Activated T-helper 1 cell treated with Interleukin-2 at 50 U/mL for 16 hours (primary cell): ENCODE data around the gene CPNE4.

ENCODE experiments used
- DNase-seq: peaks from one replicate; pipeline ENCODE4 v3.0.0-alpha.2; 2020; ENCODE audit warnings: low read depth

The CPNE4 gene

GRCh38 chr3:131596884-131597283, 437.9 kb downstream of the CPNE4 start:
- DNase-seq: no peak

DNA sequence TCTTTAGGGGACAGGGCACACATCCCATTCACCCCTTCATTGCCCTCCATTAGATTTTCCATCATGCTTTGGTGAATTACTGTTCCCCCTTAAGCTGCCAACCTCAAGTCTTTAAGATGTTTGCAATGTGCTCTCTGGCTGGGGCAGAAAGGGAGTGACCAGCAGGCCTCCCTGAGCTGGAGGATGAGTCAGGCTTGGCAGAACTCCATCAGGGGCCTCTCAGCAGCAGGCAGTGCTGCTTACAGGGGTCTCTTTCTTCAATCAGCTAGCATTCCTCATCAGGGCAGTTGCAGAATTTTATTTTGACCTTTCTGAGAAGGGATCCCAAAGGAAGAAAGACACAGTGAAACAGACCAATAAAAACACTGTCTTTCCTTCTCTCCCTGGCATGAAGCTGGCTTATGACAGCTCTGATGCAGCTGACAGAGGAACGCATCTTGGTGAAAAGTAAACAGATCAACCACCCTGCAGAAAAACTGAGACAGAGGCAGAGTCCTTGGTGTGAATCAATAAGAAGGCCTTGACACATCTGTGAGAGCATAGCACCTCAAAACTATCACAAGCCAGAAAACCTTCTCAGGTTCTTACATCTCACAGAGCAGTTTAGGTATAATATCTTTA, 443.3 kb downstream of the CPNE4 start:
- no peak for DNase-seq

DNA sequence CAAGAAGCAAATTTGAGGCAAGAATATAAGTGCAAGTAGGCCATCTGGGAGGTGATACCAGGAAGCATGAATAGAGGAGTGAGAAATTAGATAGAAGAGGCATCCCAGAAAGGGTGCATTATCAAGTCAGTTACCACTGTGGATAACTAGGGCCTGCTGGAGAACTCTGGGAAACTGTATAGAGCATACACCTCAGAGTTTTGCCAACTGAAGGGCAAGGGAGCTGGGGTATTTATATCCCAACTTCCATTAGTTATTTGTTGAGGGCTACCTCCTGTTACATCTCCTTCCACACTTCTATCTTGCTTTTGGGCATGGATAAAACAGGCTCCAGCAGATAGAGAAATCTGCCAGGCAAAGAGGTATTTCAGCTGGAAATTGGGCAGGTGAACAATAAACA, 448.5 kb downstream of the CPNE4 start:
- DNase-seq: no peak

- DNase-seq: no peak
Observed at GRCh38 chr3:131582438-131582837, 452.4 kb downstream of the CPNE4 start.

- no peak for DNase-seq
Observed at GRCh38 chr3:131568460-131568859, 466.4 kb downstream of the CPNE4 start.

DNA sequence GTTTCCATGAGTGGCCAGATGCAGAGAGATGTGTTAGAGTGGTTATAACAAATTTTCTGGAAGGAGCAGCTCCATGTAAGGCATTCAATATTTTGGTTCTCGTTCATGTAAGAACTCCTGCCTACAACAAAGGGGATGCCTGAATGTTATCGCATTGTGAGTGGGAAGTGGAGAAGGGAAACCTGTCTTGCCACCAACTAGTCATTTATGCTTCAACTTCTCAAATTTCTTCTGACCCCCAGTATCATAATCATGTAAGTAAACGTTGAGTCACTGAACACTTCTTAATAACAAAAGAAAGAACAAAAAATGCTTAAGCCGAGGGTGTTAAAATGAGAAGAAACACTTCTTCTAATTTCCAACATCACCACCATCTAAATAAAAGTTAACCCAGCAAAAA, 470.0 kb downstream of the CPNE4 start:
- no peak for DNase-seq

- DNase-seq: no peak
Observed at GRCh38 chr3:131561511-131561910, 473.3 kb downstream of the CPNE4 start.

- no peak for DNase-seq
Observed at GRCh38 chr3:131560795-131561194, 474.0 kb downstream of the CPNE4 start.

GRCh38 chr3:131555456-131555855, 479.4 kb downstream of the CPNE4 start:
- DNase-seq: no peak

GRCh38 chr3:131553495-131554247, 481.1 kb downstream of the CPNE4 start:
- DNase-seq: no peak

GRCh38 chr3:131551761-131552160, 483.1 kb downstream of the CPNE4 start:
- no peak for DNase-seq

GRCh38 chr3:131550562-131551465, 484.0 kb downstream of the CPNE4 start:
- DNase-seq: no peak

DNA sequence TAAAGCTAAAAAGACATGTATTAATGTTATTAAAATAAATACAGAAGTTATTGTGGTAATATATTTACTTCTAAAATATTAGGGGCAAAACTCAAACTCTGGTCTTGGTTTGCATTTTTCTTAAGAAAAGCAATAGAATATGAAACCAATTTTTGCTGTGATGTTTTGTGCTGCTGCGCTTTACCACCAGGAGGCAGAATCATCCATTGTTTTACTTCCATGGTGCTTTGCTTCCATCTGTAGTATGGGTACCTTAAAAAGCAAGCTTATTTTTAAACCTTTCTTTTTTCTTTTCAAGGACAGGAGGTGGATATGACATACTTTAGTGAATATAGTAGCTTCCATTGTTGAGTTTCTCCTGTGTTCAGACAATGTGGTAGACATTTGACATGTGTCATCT, 485.5 kb downstream of the CPNE4 start:
- DNase-seq: no peak

GRCh38 chr3:131547585-131547984, 487.2 kb downstream of the CPNE4 start:
- DNase-seq: no peak

- DNase-seq: no peak
Observed at GRCh38 chr3:131546441-131546840, 488.4 kb downstream of the CPNE4 start.

DNA sequence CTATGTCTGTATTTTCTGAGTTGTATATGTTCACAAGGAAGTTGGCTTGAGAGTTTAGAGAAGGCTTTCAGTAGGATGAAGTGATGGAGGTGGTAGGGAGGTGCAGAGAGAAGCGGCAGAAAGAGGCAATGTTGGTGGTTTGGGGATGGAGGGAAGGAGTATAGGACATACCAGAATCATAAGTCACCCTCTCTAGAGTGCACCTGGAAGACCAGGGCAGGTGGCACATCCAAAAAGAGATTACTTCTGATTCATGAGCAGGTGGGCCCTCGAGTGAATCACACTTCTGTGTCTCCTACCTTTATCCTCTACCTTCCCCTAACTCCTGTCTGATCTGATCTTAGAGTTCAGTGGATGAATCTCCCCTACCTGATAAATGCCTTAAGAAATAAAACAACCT, 490.3 kb downstream of the CPNE4 start:
- DNase-seq: no peak

DNA sequence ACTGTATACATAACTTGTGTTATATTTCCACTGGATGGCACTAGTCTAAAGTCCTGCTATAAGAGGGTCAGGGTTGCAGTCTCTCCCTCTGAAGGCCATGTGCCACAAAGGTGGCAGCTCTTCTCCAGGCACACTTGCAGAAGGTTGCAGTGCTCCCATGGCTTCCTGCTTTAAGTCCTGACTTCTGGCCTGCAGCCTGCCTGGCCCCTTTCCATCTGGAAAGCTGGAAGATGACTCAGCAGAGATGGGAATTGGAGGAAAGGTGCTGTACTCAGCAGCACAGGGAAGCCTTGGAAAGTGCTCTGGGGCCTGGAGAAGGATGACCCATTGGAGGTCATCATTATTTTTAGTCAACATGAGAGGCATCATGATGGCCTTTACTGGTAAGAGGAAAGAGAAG, 491.1 kb downstream of the CPNE4 start:
- DNase-seq: no peak

GRCh38 chr3:131541288-131541687, 493.5 kb downstream of the CPNE4 start:
- no peak for DNase-seq

DNA sequence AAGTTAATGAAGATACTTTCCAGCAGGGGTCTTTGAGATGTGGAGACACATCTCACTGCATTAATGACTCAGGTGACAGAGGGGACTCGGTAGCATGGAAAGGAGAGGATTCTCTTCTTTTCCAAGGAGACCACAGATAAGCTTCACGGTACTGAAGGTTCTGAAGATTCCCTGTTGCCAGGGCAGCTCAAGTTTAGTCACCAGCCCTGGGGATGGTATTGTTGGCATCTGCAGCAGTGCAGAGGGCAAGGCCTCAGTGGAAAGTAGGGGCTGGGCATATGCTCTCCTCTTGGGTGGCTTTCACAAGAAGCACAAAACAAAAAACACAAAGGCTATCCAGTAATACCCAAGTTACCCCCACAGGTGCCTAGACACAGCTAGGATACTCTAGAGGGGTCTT, 494.0 kb downstream of the CPNE4 start:
- no peak for DNase-seq

DNA sequence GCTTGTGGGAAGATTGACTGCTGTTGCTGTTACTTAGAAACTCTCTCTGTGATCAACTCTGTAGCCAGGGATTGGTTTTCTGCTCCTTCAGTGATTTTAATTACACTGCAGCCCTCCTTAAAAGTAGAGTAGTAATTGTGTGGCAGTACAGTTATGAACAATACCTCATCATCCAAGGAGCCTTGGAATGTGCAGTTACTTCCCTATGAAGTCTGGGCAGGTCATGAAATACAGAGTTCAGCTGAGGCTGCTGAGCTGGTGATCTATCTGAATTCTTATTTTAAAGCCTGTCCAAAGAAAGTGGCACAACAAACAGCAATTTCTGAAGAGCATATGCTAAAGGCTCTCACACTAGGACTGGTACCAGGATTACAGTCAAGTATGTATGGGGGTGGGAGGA, 494.7 kb downstream of the CPNE4 start:
- DNase-seq: no peak

DNA sequence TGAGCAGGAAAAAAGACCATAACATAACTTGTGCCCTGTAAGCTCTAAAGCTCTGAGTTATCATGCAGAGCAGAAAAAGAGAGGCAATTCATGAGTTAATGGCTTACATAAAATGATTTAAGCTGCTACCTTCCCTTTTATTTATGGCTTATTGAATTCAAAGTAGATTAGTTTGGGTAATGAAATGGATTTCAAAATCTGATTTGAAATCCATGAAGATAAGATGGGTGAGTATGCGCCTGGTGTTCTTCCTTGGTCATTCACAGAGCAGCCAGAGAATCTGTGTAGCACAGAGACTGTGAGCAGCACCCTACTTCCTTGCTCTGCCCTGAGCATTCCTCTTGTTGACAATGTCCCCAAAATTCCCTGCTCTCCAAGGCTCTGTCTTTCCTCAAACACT, 495.8 kb downstream of the CPNE4 start:
- no peak for DNase-seq

DNA sequence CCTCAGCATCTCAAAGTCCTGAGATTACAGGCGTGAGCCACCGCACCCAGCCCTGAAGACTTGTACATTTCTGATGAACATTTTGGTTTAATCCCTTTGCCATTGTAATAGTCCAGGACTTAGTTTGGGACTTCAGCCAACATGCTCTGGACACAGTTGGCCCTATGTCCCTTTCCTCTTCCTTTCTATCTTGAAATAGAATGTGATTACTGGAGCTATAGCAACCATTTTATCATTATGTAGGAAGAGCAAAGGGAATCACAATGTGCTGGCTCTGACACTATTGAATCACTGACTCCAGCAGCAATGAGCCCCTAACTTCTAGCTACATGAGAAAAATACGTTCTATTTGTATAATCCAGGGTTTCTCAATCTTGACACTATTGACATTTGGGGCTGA, 497.3 kb downstream of the CPNE4 start:
- DNase-seq: no peak

DNA sequence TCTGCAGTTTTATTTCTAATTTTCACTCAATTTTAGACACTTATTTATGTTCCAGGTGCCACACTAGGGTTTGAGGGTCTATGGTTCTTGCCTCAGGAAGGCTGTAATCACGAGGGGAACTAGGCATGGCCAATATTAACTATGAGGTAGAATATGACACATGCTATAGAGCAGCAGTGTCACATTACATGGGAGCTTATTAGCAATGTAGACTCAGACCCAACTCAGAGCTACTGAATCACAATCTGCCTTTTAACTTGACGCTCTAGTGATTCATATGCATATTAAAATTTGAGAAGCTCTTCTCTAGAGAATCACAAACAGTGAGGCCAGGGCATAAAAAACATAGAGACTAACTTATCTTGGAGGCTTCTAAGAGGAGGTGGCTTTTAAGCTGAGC, 499.2 kb downstream of the CPNE4 start:
- DNase-seq: no peak
